Liver (tissue), 9 donors: ENCODE measurements around the gene CEP68. TPM values are rescaled to one million over a fixed set of nuclear protein-coding genes. Genes with fewer than 3 reads are reported as not detected.

Source experiments
- DNase-seq: peaks from one replicate; pipeline ENCODE4 v3.0.0-alpha.2; 2017; ENCODE audit warnings: low spot score
- H3K27ac ChIP-seq, 2 donors: one replicate each; pipeline ENCODE4 v1.7.0; 2013; ENCODE audit warnings: inconsistent platforms in 2 of 2, low read length in 2 of 2, control low read depth in 1 of 2, low read depth in 1 of 2, mild to moderate bottlenecking in 1 of 2
- H3K27me3 ChIP-seq, 4 donors: one replicate each; pipeline versions ENCODE4 v1.6.1 to v1.7.0; 2013; ENCODE audit warnings: low read length in 3 of 4, inconsistent platforms in 1 of 4, mild to moderate bottlenecking in 1 of 4, moderate library complexity in 1 of 4; ENCODE audit not compliant: control insufficient read depth in 4 of 4, insufficient read depth in 4 of 4
- H3K36me3 ChIP-seq, 4 donors: one replicate each; pipeline versions ENCODE4 v1.6.1 to v1.7.0; 2013; ENCODE audit warnings: low read length in 3 of 4, mild to moderate bottlenecking in 3 of 4, low read depth in 1 of 4, moderate library complexity in 1 of 4; ENCODE audit not compliant: control insufficient read depth in 4 of 4, insufficient read depth in 3 of 4
- H3K4me1 ChIP-seq, 4 donors: one replicate each; pipeline versions ENCODE4 v1.6.1 to v1.7.0; 2013; ENCODE audit warnings: low read length in 3 of 4, mild to moderate bottlenecking in 3 of 4, moderate library complexity in 1 of 4; ENCODE audit not compliant: control insufficient read depth in 4 of 4, insufficient read depth in 4 of 4
- H3K4me3 ChIP-seq, 3 donors: one replicate each; pipeline versions ENCODE4 v1.6.1 to v1.7.0; 2013; ENCODE audit warnings: low read length in 3 of 3, control low read depth in 1 of 3, low read depth in 1 of 3, mild to moderate bottlenecking in 1 of 3
- H3K9ac ChIP-seq, 2 donors: one replicate each; pipeline ENCODE4 v1.7.0; 2013; ENCODE audit warnings: low read length in 2 of 2, mild to moderate bottlenecking in 2 of 2, moderate library complexity in 2 of 2, control low read depth in 1 of 2, low read depth in 1 of 2
- H3K9me3 ChIP-seq, 4 donors: one replicate each; pipeline versions ENCODE4 v1.6.1 to v1.7.0; 2013; ENCODE audit warnings: low read length in 3 of 4; ENCODE audit not compliant: control insufficient read depth in 4 of 4
- ATF3 ChIP-seq: IDR thresholded peaks from 2 replicates; pipeline ENCODE4 v1.6.1; 2016; ENCODE audit warnings: antibody characterized with exemption
- CTCF ChIP-seq: fragments of 150-350 bp; IDR thresholded peaks from 2 replicates; pipeline ENCODE4 v1.5.1; 2017; ENCODE audit warnings: improper control_type of control experiment, low read depth, low read length; ENCODE audit not compliant: missing input control
- EGR1 ChIP-seq, 2 donors: IDR thresholded peaks; 2 replicates each; pipeline ENCODE4 v1.6.1; 2016 to 2018; ENCODE audit warnings: antibody characterized with exemption in 2 of 2, low read depth in 2 of 2
- FOXA1 ChIP-seq: IDR thresholded peaks from 2 replicates; pipeline ENCODE4 v1.6.1; 2016; ENCODE audit warnings: antibody characterized with exemption
- FOXA2 ChIP-seq: IDR thresholded peaks from 2 replicates; pipeline ENCODE4 v1.6.1; 2016; ENCODE audit warnings: antibody characterized with exemption
- GABPA ChIP-seq, 2 donors: IDR thresholded peaks in 1 of 2; conservative IDR thresholded peaks in 1 of 2; 2 replicates each; pipeline ENCODE4 v1.6.1; 2016; ENCODE audit warnings: antibody characterized with exemption in 2 of 2, mild to moderate bottlenecking in 1 of 2, moderate library complexity in 1 of 2
- HNF4A ChIP-seq, 2 donors: conservative IDR thresholded peaks; 2 replicates each; pipeline ENCODE4 v1.6.1; 2016; ENCODE audit warnings: antibody characterized with exemption in 2 of 2, mild to moderate bottlenecking in 2 of 2
- HNF4G ChIP-seq: IDR thresholded peaks from 2 replicates; pipeline ENCODE4 v1.6.1; 2016; ENCODE audit warnings: antibody characterized with exemption
- JUND ChIP-seq, 2 donors: IDR thresholded peaks; 2 replicates each; pipeline ENCODE4 v1.6.1; 2016; ENCODE audit warnings: antibody characterized with exemption in 2 of 2
- RAD21 ChIP-seq, 2 donors: IDR thresholded peaks; 2 replicates each; pipeline ENCODE4 v1.6.1; 2016; ENCODE audit warnings: antibody characterized with exemption in 2 of 2, mild to moderate bottlenecking in 2 of 2
- RXRA ChIP-seq, 2 donors: IDR thresholded peaks; 2 replicates each; pipeline ENCODE4 v1.6.1; 2017 to 2018; ENCODE audit warnings: antibody characterized with exemption in 2 of 2, mild to moderate bottlenecking in 1 of 2
- TAF1 ChIP-seq: conservative IDR thresholded peaks from 2 replicates; pipeline ENCODE4 v1.6.1; 2016; ENCODE audit warnings: antibody characterized with exemption, mild to moderate bottlenecking
- WGBS: extraction: QIAGEN DNeasy Blood & Tissue Kit; methylation state at CpG from one replicate; pipeline ENCODE4 v1.1.7; 2013; 5-methylcytosine and 5-hydroxymethylcytosine counted together
- polyA plus RNA-seq, 2 donors: library from polyadenylated mRNA; stranded (reverse) in 1 of 2; unstranded in 1 of 2; fragments of 200-250 nt in 1 of 2; fragments of >200 nt in 1 of 2; fragmentation: Nextera tagmentation in 1 of 2; extraction: Ambion mirVana in 1 of 2; gene quantifications; one replicate each; pipeline versions ENCODE4 v1.2.1 to v1.2.3, GENCODE V29; 2013 to 2015
- total RNA-seq, 2 donors: library from RNA; depleted of rRNA; stranded (reverse); fragments of >200 nt; gene quantifications; one replicate each; pipeline ENCODE4 v1.2.3, GENCODE V29; 2014
- donor health status: healthy.
- donor health status: healthy.
- donor health status: healthy.
- donor health status: healthy.
- donor health status: healthy.

Gene CEP68
- total and polyA plus RNA-seq, 4 donors, result 2.1 to 5.8 (median 4.1) TPM

- H3K4me1 ChIP-seq, result peaks cover 0 to 1% (median 0%) of the 10 kb centered on the region in 4 donors
- TF ChIP-seq EGR1 (IDR thresholded peaks at IDR 0.05; ENCODE audit: low read depth in 2 of 2) (no peak), RXRA (IDR thresholded peaks at IDR 0.05) (no peak), CTCF (no peak), HNF4A (conservative IDR thresholded peaks at IDR 0.05) (no peak), HNF4G (no peak)
These were observed 41.6 kb downstream of the CEP68 start for GRCh38 chr2:65097844-65098243.

GRCh38 chr2:65098741-65099140 is 42.5 kb downstream of the CEP68 start:
- Histone ChIP-seq H3K9ac (no peak overlapping the region), H3K4me3 (no peak overlapping the region), H3K4me1 (peaks cover 0 to 1% (median 0%) of the 10 kb centered on the region in 4 donors), H3K27me3 (no peaks in the 10 kb centered on the region), H3K9me3 (no peaks in the 10 kb centered on the region), H3K36me3 (peaks cover 6 to 55% (median 31%) of the 10 kb centered on the region in 4 donors), H3K27ac (no peak overlapping the region)
- no peak for TF ChIP-seq RAD21 (IDR thresholded peaks at IDR 0.05)
- 83% methylated on average over 5 of the region's 5 CpGs for WGBS
- DNase-seq, result no peak

More at GRCh38 chr2:65097844-65098243, 41.6 kb downstream of the CEP68 start:
- 65% methylated on average over 1 of the region's 1 CpG for WGBS
- Histone ChIP-seq H3K36me3 (peaks cover 5 to 54% (median 26%) of the 10 kb centered on the region in 4 donors), H3K9me3 (no peaks in the 10 kb centered on the region), H3K27ac (no peak overlapping the region), H3K9ac (no peak overlapping the region), H3K4me3 (no peak overlapping the region), H3K27me3 (no peaks in the 10 kb centered on the region)
- no peak for DNase-seq

- H3K9me3 ChIP-seq, result no peaks in the 10 kb centered on the region
- H3K4me1 ChIP-seq, result peaks cover 0 to 1% (median 0%) of the 10 kb centered on the region in 4 donors
- no peak for DNase-seq
- no peak overlapping the region for H3K27ac ChIP-seq
- 57% methylated on average over 3 of the region's 3 CpGs for WGBS
- no peak overlapping the region for H3K9ac ChIP-seq
- no peak overlapping the region for H3K4me3 ChIP-seq
- TF ChIP-seq EGR1 (IDR thresholded peaks at IDR 0.05; ENCODE audit: low read depth in 2 of 2), result no peak
- TF ChIP-seq ATF3, result no peak
- TF ChIP-seq HNF4A (conservative IDR thresholded peaks at IDR 0.05), result no peak
- TF ChIP-seq FOXA1, result no peak
- no peak for TF ChIP-seq TAF1
- no peak for TF ChIP-seq RAD21 (IDR thresholded peaks at IDR 0.05)
- no peak for TF ChIP-seq FOXA2
- no peak for TF ChIP-seq JUND (IDR thresholded peaks at IDR 0.05)
- no peak for TF ChIP-seq GABPA (IDR thresholded peaks at IDR 0.05 in 1 of 2, conservative IDR thresholded peaks at IDR 0.05 in 1 of 2)
- peaks cover 3 to 52% (median 29%) of the 10 kb centered on the region in 4 donors for H3K36me3 ChIP-seq
- no peaks in the 10 kb centered on the region for H3K27me3 ChIP-seq
These were observed 44.9 kb downstream of the CEP68 start for GRCh38 chr2:65101071-65101470.
